Prostate gland (tissue), 2 donors: Measurements from ENCODE around the gene ZNF385A. TPM values are rescaled to one million over a fixed set of nuclear protein-coding genes. Genes with fewer than 3 reads are reported as not detected.
A peak's percentile ranks its signal among the peaks of the same experiment; 100 is the strongest.

Source experiments
- DNase-seq: peaks from one replicate; pipeline ENCODE4 v3.0.0-alpha.2; 2019; ENCODE audit warnings: low spot score
- H3K27ac ChIP-seq, 2 donors: fragments of 200-600 bp; sonication (generic); 2 replicates each; pipeline ENCODE4 v1.5.1; 2017 to 2019
- H3K27me3 ChIP-seq: fragments of 200-600 bp; sonication (generic); replicated peaks from 2 replicates; pipeline ENCODE4 v1.5.1; 2019; ENCODE audit not compliant: insufficient read depth
- H3K36me3 ChIP-seq, 2 donors: fragments of 200-600 bp; sonication (generic); 1 replicate in 1 of 2; 2 replicates in 1 of 2; pipeline versions ENCODE4 v1.5.1 to v1.8.1; 2017 to 2019
- H3K4me1 ChIP-seq: fragments of 200-600 bp; sonication (generic); replicated peaks from 2 replicates; pipeline ENCODE4 v1.5.1; 2019
- H3K4me3 ChIP-seq, 2 donors: fragments of 200-600 bp; sonication (generic); 2 replicates each; pipeline ENCODE4 v1.5.1; 2017 to 2019
- H3K9me3 ChIP-seq: fragments of 200-600 bp; sonication (generic); 2 replicates; pipeline ENCODE4 v1.5.1; 2017
- CTCF ChIP-seq, 4 experiments: fragments of 200-600 bp in 2 of 4; fragments of 450-650 bp in 2 of 4; sonication (generic) in 2 of 4; IDR thresholded peaks; 1 replicate in 3 of 4; 2 replicates in 1 of 4; pipeline ENCODE4 v1.5.1; 2016 to 2019; ENCODE audit warnings: antibody characterized with exemption in 4 of 4, mild to moderate bottlenecking in 2 of 4, moderate library complexity in 2 of 4
- POLR2A ChIP-seq: fragments of 450-650 bp; IDR thresholded peaks from one replicate; pipeline ENCODE4 v1.6.1; 2016; ENCODE audit warnings: antibody characterized with exemption, mild to moderate bottlenecking
- POLR2AphosphoS5 ChIP-seq: sonication (generic); formaldehyde crosslinking; IDR thresholded peaks from one replicate; pipeline ENCODE4 v1.6.1; 2017; ENCODE audit warnings: antibody characterized with exemption
- WGBS: methylation state at CpG from one replicate; pipeline ENCODE4 v1.1.5; 2018; 5-methylcytosine and 5-hydroxymethylcytosine counted together
- intact Hi-C: fragments of 100-400 bp; cut with DNase I; formaldehyde crosslinking; loops from one replicate; pipeline ENCODE4 v1.14.2; 2022
- total RNA-seq, 2 donors: library from RNA; depleted of rRNA; stranded (reverse); fragments of >200 nt; gene quantifications; one replicate each; pipeline ENCODE4 v1.1.0, GENCODE V29; 2016

Gene ZNF385A
- total RNA-seq, 2 donors from 2014 or later = 29.4 to 42.4 TPM

GRCh38 chr12:54371328-54372112 is 13.0 kb downstream of the ZNF385A start:
- Histone ChIP-seq H3K27ac (no peak overlapping the region), H3K9me3 (no peaks in the 10 kb centered on the region), H3K36me3 (no peaks in the 10 kb centered on the region), H3K27me3 (no peaks in the 10 kb centered on the region), H3K4me1 (no peaks in the 10 kb centered on the region), H3K4me3 (no peak overlapping the region)
- DNase-seq = no peak
- intact Hi-C loops = no loop called here
- TF ChIP-seq POLR2AphosphoS5 = no peak
- no peak for TF ChIP-seq POLR2A
- no peak for TF ChIP-seq CTCF (IDR thresholded peaks at IDR 0.05)
- WGBS = 42% methylated on average over 5 of the region's 5 CpGs

- no peaks in the 10 kb centered on the region for H3K9me3 ChIP-seq
- H3K36me3 ChIP-seq = no peaks in the 10 kb centered on the region
- no peak for TF ChIP-seq POLR2A
- TF ChIP-seq POLR2AphosphoS5 = peak; percentile 64
- TF ChIP-seq CTCF (IDR thresholded peaks at IDR 0.05) = peak; percentile 80 to 96 (median 92)
- intact Hi-C loops = no loop called here
- peak overlapping the region; percentile 10 to 18 for H3K4me3 ChIP-seq
- peak; percentile 62 for DNase-seq
- H3K27ac ChIP-seq = peak overlapping the region in 1 of 2 donors; percentile 58
- 20% methylated on average over 42 of the region's 44 CpGs for WGBS
- H3K27me3 ChIP-seq = no peaks in the 10 kb centered on the region
- H3K4me1 ChIP-seq = no peaks in the 10 kb centered on the region
Measured at GRCh38 chr12:54370171-54370730, 14.3 kb downstream of the ZNF385A start.

GRCh38 chr12:54369597-54370131 is 14.9 kb downstream of the ZNF385A start:
- 56% methylated on average over 21 of the region's 21 CpGs for WGBS
- peak overlapping the region; percentile 10 to 18 for H3K4me3 ChIP-seq

GRCh38 chr12:54368709-54369596 is 15.6 kb downstream of the ZNF385A start:
- no peaks in the 10 kb centered on the region for H3K36me3 ChIP-seq
- H3K27me3 ChIP-seq = no peaks in the 10 kb centered on the region
- no peaks in the 10 kb centered on the region for H3K9me3 ChIP-seq
- H3K4me3 ChIP-seq = peak overlapping the region in 1 of 2 donors; percentile 4
- intact Hi-C loops = loop anchor here (5.0 kb wide), 1 partner anchor 152 kb away; no protein-coding TSS in a partner anchor
- 35% methylated on average over 40 of the region's 40 CpGs for WGBS
- H3K27ac ChIP-seq = no peak overlapping the region
- H3K4me1 ChIP-seq = no peaks in the 10 kb centered on the region
- TF ChIP-seq POLR2A = no peak
- peak; percentile 56 to 84 (median 70) for TF ChIP-seq CTCF (IDR thresholded peaks at IDR 0.05)
- peak; percentile 53 for TF ChIP-seq POLR2AphosphoS5
- peak; percentile 79 for DNase-seq

More at GRCh38 chr12:54369597-54370131, 14.9 kb downstream of the ZNF385A start:
- Histone ChIP-seq H3K27me3 (no peaks in the 10 kb centered on the region), H3K9me3 (no peaks in the 10 kb centered on the region), H3K27ac (no peak overlapping the region), H3K4me1 (no peaks in the 10 kb centered on the region), H3K36me3 (no peaks in the 10 kb centered on the region)
- no peak for DNase-seq
- TF ChIP-seq POLR2A = no peak
- TF ChIP-seq POLR2AphosphoS5 = no peak
- TF ChIP-seq CTCF (IDR thresholded peaks at IDR 0.05) = no peak
- intact Hi-C loops = loop anchor here (5.0 kb wide), 1 partner anchor 152 kb away; no protein-coding TSS in a partner anchor
